ENCODE measurements around the gene CFAP251.

- TF ChIP-seq CTCF (IDR thresholded peaks at IDR 0.05) (no peak), POLR2A (IDR thresholded peaks at IDR 0.05) (no peak), EP300 (IDR thresholded peaks at IDR 0.05; ENCODE audit: low read depth) (no peak), POLR2AphosphoS5 (IDR thresholded peaks at IDR 0.05) (no peak)
These were observed 93.8 kb downstream of the CFAP251 start for GRCh38 chr12:122012184-122012583.

All from transverse colon (tissue), 4 donors.